GM12878 (cell line): ENCODE data around the gene NRXN3. TPM values are rescaled to one million over a fixed set of nuclear protein-coding genes. Genes with fewer than 3 reads are reported as not detected.

Experiments
- ATAC-seq: fragments of 200-7000 bp; cut with Tn5 transposase; 3 replicates; pipeline ENCODE4 v1.9.1; 2020; ENCODE audit warnings: mild to moderate bottlenecking, moderate library complexity
- BruUV-seq: library from RNA; stranded (reverse); fragments of 400-500 nt; replicated peaks from 2 replicates; lab custom pipeline; 2021; lab: Mats Ljungman, UMichigan
- CTCF ChIA-PET: fragments of 300-600 bp; sonication (Branson Sonifier 250); formaldehyde crosslinking; extraction: SDS; loops from one replicate; lab custom pipeline; 2021; ENCODE audit warnings: inconsistent platforms; lab: Yijun Ruan, JAX
- POLR2A ChIA-PET: fragments of 350-600 bp; formaldehyde crosslinking; extraction: SDS; loops from one replicate; lab custom pipeline; 2021; ENCODE audit warnings: inconsistent platforms; lab: Charles Lee
- RAD21 ChIA-PET: fragments of 300-600 bp; sonication (Branson Sonifier 250); formaldehyde crosslinking; loops from one replicate; lab custom pipeline; 2023; ENCODE audit warnings: antibody characterized with exemption; ENCODE audit not compliant: unreplicated experiment; lab: Charles Lee
- SMC1A ChIA-PET: fragments of 300-600 bp; sonication (Branson Sonifier 250); formaldehyde crosslinking; loops from one replicate; lab custom pipeline; 2023; ENCODE audit not compliant: unreplicated experiment, uncharacterized antibody; lab: Charles Lee
- DNase-seq: peaks from one replicate; pipeline ENCODE4 v3.0.0-alpha.2; 2011; ENCODE audit warnings: low read depth, low spot score
- FAIRE-seq: peaks from 3 replicates; lab custom pipeline; 2011; peaks lifted over from hg19 to GRCh38; lab: Jason Lieb, UNC
- H2AFZ ChIP-seq: 2 replicates; pipeline ENCODE4 v1.6.0; 2011; ENCODE audit warnings: low read depth, low read length, control low read depth; ENCODE audit not compliant: control insufficient read depth
- H3K27ac ChIP-seq: 2 replicates; pipeline ENCODE4 v1.5.1; 2011; ENCODE audit warnings: control low read depth; ENCODE audit not compliant: control insufficient read depth, insufficient read depth
- H3K27me3 ChIP-seq, 2 experiments: replicated peaks in 1 of 2; 2 replicates each; pipeline versions ENCODE4 v1.6.0 to v1.6.1; 2011; ENCODE audit warnings: low read length in 1 of 2; ENCODE audit not compliant: control insufficient read depth in 2 of 2, insufficient read depth in 2 of 2
- H3K36me3 ChIP-seq, 2 experiments: 2 replicates each; pipeline ENCODE4 v1.5.1; 2011; ENCODE audit warnings: low read length in 1 of 2; ENCODE audit not compliant: control insufficient read depth in 2 of 2, insufficient read depth in 2 of 2
- H3K4me1 ChIP-seq: 2 replicates; pipeline ENCODE4 v1.6.1; 2011; ENCODE audit warnings: mild to moderate bottlenecking, low read length, moderate library complexity, mixed read lengths; ENCODE audit not compliant: control insufficient read depth, insufficient read depth
- H3K4me2 ChIP-seq: 2 replicates; pipeline ENCODE4 v1.6.0; 2011; ENCODE audit warnings: control low read depth; ENCODE audit not compliant: control insufficient read depth, insufficient read depth
- H3K4me3 ChIP-seq: fragments of 200-600 bp; sonication (generic); 2 replicates; pipeline ENCODE4 v1.5.1; 2016
- H3K79me2 ChIP-seq: 2 replicates; pipeline ENCODE4 v1.6.0; 2011; ENCODE audit warnings: low read length; ENCODE audit not compliant: control insufficient read depth, insufficient read depth
- H3K9ac ChIP-seq: 2 replicates; pipeline ENCODE4 v1.8.0; 2011; ENCODE audit warnings: low read length, control low read depth, mixed read lengths; ENCODE audit not compliant: control insufficient read depth, insufficient read depth
- H3K9me3 ChIP-seq: replicated peaks from 3 replicates; pipeline ENCODE4 v1.5.1; 2011; ENCODE audit warnings: mild to moderate bottlenecking, low read length; ENCODE audit not compliant: control insufficient read depth, insufficient read depth
- H4K20me1 ChIP-seq: 2 replicates; pipeline ENCODE4 v1.6.0; 2011; ENCODE audit not compliant: control insufficient read depth, insufficient read depth
- BMI1 ChIP-seq: fragments of 450-650 bp; IDR thresholded peaks from 2 replicates; pipeline ENCODE4 v1.6.1; 2016; ENCODE audit warnings: mild to moderate bottlenecking, moderate library complexity, borderline replicate concordance
- BRCA1 ChIP-seq: IDR thresholded peaks from 2 replicates; pipeline ENCODE4 v1.6.1; 2011; ENCODE audit warnings: low read depth, low read length, improper control_type of control experiment
- CBX3 ChIP-seq: fragments of 200-600 bp; sonication (generic); IDR thresholded peaks from 2 replicates; pipeline ENCODE4 v1.6.1; 2016; ENCODE audit warnings: low read depth, borderline replicate concordance
- CTCF ChIP-seq, 3 experiments: IDR thresholded peaks in 2 of 3; conservative IDR thresholded peaks in 1 of 3; 2 replicates each; pipeline ENCODE4 v1.5.1; 2011; ENCODE audit warnings: low read depth in 3 of 3, low read length in 3 of 3, mild to moderate bottlenecking in 3 of 3, control low read depth in 2 of 3, moderate library complexity in 2 of 3, inconsistent platforms in 1 of 3, mixed read lengths in 1 of 3; ENCODE audit not compliant: control insufficient read depth in 2 of 3, insufficient read depth in 1 of 3; ENCODE audit errors: extremely low read depth in 1 of 3
- DPF2 ChIP-seq: fragments of 450-650 bp; IDR thresholded peaks from 2 replicates; pipeline ENCODE4 v1.6.1; 2017; ENCODE audit warnings: mild to moderate bottlenecking
- EGR1 ChIP-seq, 2 experiments: IDR thresholded peaks; 1 replicate in 1 of 2; 2 replicates in 1 of 2; pipeline ENCODE4 v1.6.1; 2011 to 2012; ENCODE audit warnings: low read depth in 2 of 2, low read length in 2 of 2, borderline replicate concordance in 1 of 2, mild to moderate bottlenecking in 1 of 2, moderate library complexity in 1 of 2
- ELK1 ChIP-seq: IDR thresholded peaks from 2 replicates; pipeline ENCODE4 v1.6.1; 2012; ENCODE audit warnings: low read depth, low read length, improper control_type of control experiment
- JUNB ChIP-seq: IDR thresholded peaks from 2 replicates; pipeline ENCODE4 v1.6.1; 2016; ENCODE audit warnings: antibody characterized with exemption, mild to moderate bottlenecking
- MEF2A ChIP-seq: IDR thresholded peaks from 2 replicates; pipeline ENCODE4 v1.6.1; 2011; ENCODE audit warnings: low read depth, mild to moderate bottlenecking, low read length, moderate library complexity; ENCODE audit not compliant: insufficient read depth
- MTA3 ChIP-seq: IDR thresholded peaks from 2 replicates; pipeline ENCODE4 v1.6.1; 2012; ENCODE audit warnings: low read length, inconsistent platforms, borderline replicate concordance
- MYC ChIP-seq: IDR thresholded peaks from 2 replicates; pipeline ENCODE4 v1.6.1; 2011; ENCODE audit warnings: mild to moderate bottlenecking, low read length, moderate library complexity, inconsistent platforms; ENCODE audit not compliant: insufficient read depth, insufficient replicate concordance, insufficient read length, severe bottlenecking
- NR2C2 ChIP-seq: IDR thresholded peaks from 2 replicates; pipeline ENCODE4 v1.6.1; 2011; ENCODE audit warnings: borderline replicate concordance, low read depth; ENCODE audit not compliant: control insufficient read depth, insufficient read length
- PAX5 ChIP-seq: IDR thresholded peaks from 2 replicates; pipeline ENCODE4 v1.6.1; 2011; ENCODE audit warnings: low read depth, low read length, borderline replicate concordance
- PML ChIP-seq: IDR thresholded peaks from 2 replicates; pipeline ENCODE4 v1.6.1; 2012; ENCODE audit warnings: low read length, inconsistent platforms
- SIN3A ChIP-seq: IDR thresholded peaks from 2 replicates; pipeline ENCODE4 v1.6.1; 2012; ENCODE audit warnings: low read depth, low read length, improper control_type of control experiment
- SMARCA5 ChIP-seq: fragments of 450-650 bp; IDR thresholded peaks from 2 replicates; pipeline ENCODE4 v1.6.1; 2017; ENCODE audit warnings: mild to moderate bottlenecking
- ZBTB33 ChIP-seq: fragments of 450-650 bp; IDR thresholded peaks from 2 replicates; pipeline ENCODE4 v1.6.1; 2017; ENCODE audit warnings: mild to moderate bottlenecking
- ZNF384 ChIP-seq: IDR thresholded peaks from 2 replicates; pipeline ENCODE4 v1.6.1; 2012; ENCODE audit warnings: low read depth, mild to moderate bottlenecking, low read length, improper control_type of control experiment, borderline replicate concordance
- WGBS: methylation state at CpG from one replicate; pipeline ENCODE4 v1.1.6; 2016; ENCODE audit warnings: low lambda C conversion rate; ENCODE audit not compliant: insufficient replicate concordance, insufficient coverage; ENCODE audit errors: missing lambda C conversion rate; 5-methylcytosine and 5-hydroxymethylcytosine counted together
- in situ Hi-C: fragments of 300-500 bp; cut with MboI; formaldehyde crosslinking; loops from 9 replicates; pipeline ENCODE4 v1.14.3; 2018; ENCODE audit warnings: mixed read lengths
- intact Hi-C: fragments of 100-400 bp; cut with micrococcal nuclease; formaldehyde crosslinking; loops from one replicate; pipeline ENCODE4 v1.14.2; 2022; ENCODE audit not compliant: unreplicated experiment
- polyA plus RNA-seq, 11 experiments: library from polyadenylated mRNA; depleted of rRNA in 4 of 11; unstranded in 6 of 11; stranded (reverse) in 5 of 11; fragments of >200 nt; fragmentation: Nextera tagmentation in 4 of 11; fragmentation: Illumina TruSeq in 1 of 11; extraction: Ambion mirVana in 4 of 11; extraction: Trizol in 1 of 11; gene quantifications; 1 replicate in 1 of 11; 2 replicates in 10 of 11; pipeline versions ENCODE4 v1.2.1 to v1.2.3, GENCODE V29; 2011 to 2016; ENCODE audit warnings: inconsistent platforms in 2 of 11, missing spikeins in 2 of 11, low read depth in 1 of 11
- total RNA-seq, 4 experiments: library from RNA; depleted of rRNA in 3 of 4; stranded (reverse); fragments of >200 nt in 3 of 4; fragmentation: Illumina TruSeq in 1 of 4; extraction: Trizol in 1 of 4; gene quantifications; 2 replicates each; pipeline versions ENCODE4 v1.2.1 to v1.2.3, GENCODE V29; 2013 to 2021
- TF ChIP-seq, protein P1 (sequence below): fragments of 450-650 bp; IDR thresholded peaks from 2 replicates; pipeline ENCODE4 v1.6.1; 2017; ENCODE audit warnings: low read depth, mild to moderate bottlenecking, moderate library complexity

NRXN3 gene
- total and polyA plus RNA-seq, 10 of the 15 experiments (the other 5 are each of a cell fraction or from before 2014, with no cell fraction given), result 0.52 to 3.3 (median 1.4) TPM

GRCh38 chr14:79180656-79181055, 1010.5 kb downstream of the NRXN3 start:
- H3K27me3 ChIP-seq, result no peaks in the 10 kb centered on the region
- no TSS peak for BruUV-seq
- H3K4me2 ChIP-seq, result no peak overlapping the region
- H2AFZ ChIP-seq, result no peak overlapping the region
- SMC1A ChIA-PET, result no interaction called here
- no peaks in the 10 kb centered on the region for H3K36me3 ChIP-seq
- POLR2A ChIA-PET, result no interaction called here
- 40% methylated on average over 4 of the region's 4 CpGs for WGBS
- no peaks in the 10 kb centered on the region for H3K9me3 ChIP-seq
- RAD21 ChIA-PET, result no interaction called here
- no peaks in the 10 kb centered on the region for H4K20me1 ChIP-seq
- no peaks in the 10 kb centered on the region for H3K4me1 ChIP-seq
- FAIRE-seq, result no peak
- CTCF ChIA-PET, result no interaction called here
- intact Hi-C loops (no loop called here), in situ Hi-C loops (no loop called here)
- no peak overlapping the region for H3K9ac ChIP-seq
- no peak overlapping the region for H3K4me3 ChIP-seq
- no peak for DNase-seq
- TF ChIP-seq MTA3 (no peak), SIN3A (no peak), CBX3 (no peak), PML (no peak), ELK1 (no peak), ZNF384 (no peak), MYC (no peak), PAX5 (no peak), SMARCA5 (no peak), EGR1 (IDR thresholded peaks at IDR 0.05; ENCODE audit: borderline replicate concordance in 1 of 2, low read depth in 2 of 2, low read length in 2 of 2) (no peak), DPF2 (no peak), NR2C2 (no peak), BMI1 (no peak), BRCA1 (no peak), CTCF (IDR thresholded peaks at IDR 0.05 in 2 of 3, conservative IDR thresholded peaks at IDR 0.05 in 1 of 3; ENCODE audit: control insufficient read depth in 2 of 3, extremely low read depth in 1 of 3, insufficient read depth in 1 of 3, low read depth in 3 of 3, low read length in 3 of 3) (no peak), ZBTB33 (no peak), JUNB (no peak), MEF2A (no peak)
- TF ChIP-seq, protein P1, sequence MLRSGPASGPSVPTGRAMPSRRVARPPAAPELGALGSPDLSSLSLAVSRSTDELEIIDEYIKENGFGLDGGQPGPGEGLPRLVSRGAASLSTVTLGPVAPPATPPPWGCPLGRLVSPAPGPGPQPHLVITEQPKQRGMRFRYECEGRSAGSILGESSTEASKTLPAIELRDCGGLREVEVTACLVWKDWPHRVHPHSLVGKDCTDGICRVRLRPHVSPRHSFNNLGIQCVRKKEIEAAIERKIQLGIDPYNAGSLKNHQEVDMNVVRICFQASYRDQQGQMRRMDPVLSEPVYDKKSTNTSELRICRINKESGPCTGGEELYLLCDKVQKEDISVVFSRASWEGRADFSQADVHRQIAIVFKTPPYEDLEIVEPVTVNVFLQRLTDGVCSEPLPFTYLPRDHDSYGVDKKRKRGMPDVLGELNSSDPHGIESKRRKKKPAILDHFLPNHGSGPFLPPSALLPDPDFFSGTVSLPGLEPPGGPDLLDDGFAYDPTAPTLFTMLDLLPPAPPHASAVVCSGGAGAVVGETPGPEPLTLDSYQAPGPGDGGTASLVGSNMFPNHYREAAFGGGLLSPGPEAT, result no peak
- no peak for ATAC-seq
- no peaks in the 10 kb centered on the region for H3K79me2 ChIP-seq
- H3K27ac ChIP-seq, result no peak overlapping the region
